ENCODE results near the gene NPR2.

Gene NPR2

GRCh38 chr9:35834260-35835215, 43.1 kb downstream of the NPR2 start:
- no peak for DNase-seq

DNA sequence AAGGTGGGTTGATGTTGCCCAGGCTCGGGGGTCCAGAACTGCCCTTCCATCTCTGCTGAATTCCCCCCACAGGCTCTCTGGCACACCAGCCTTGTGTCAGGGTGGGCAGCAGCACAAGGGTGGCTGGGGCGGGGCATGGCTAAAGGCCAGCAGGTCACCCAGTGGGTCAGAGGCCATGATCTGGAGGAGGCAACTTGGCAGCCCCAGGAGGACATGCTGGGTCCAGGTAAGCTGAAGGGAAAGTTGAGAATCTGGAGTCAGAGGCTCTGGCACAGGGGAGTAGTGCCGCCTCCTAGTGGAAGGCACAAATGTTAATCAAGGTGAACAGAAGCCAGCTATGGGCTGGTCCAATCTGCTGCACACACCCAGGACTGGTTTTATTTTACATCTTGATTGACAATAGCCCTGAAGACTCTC, 43.8 kb downstream of the NPR2 start:
- DNase-seq: no peak

GRCh38 chr9:35835766-35836165, 44.4 kb downstream of the NPR2 start:
- DNase-seq: no peak

- no peak for DNase-seq
Observed at GRCh38 chr9:35836595-35836994, 45.2 kb downstream of the NPR2 start.

GRCh38 chr9:35839926-35840325, 48.5 kb downstream of the NPR2 start:
- DNase-seq: no peak

DNA sequence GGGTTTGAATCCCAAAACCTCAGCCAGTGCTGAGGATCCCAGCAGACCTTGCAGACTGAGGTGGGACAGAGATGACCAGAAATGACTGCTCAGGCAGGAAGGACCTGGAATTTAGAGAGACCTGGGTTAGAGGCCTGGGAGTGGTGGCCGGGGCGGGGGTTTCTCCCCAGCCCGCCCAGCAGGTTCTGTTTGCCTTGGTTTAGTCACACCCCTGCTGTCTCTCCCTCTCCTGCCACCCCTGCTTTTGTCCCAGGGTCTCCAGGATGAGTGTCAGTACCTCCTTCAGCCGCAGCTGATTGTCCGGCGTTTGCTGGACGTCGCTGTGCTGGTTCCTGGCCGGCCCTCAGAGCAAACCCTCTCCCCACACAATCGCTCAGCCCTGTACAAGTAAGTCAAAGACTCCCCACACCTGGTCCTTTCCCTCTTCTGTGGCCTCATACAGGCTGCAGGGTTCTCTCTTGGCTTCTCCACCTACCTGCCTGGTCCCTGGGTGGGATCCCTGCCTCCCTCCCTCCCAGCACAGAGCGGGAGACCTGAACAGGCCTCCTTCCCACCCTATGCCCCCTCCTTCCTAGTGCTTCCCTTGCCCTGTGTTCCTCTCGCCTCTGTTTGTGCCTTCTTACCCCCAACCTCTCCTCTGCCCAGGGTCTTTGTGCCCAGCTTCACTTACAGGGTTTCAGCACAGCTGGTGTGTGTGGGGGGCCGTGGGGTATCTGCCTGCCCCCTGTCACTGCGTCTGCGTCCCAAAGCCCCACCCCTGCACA, 49.7 kb downstream of the NPR2 start:
- DNase-seq: no peak

DNA sequence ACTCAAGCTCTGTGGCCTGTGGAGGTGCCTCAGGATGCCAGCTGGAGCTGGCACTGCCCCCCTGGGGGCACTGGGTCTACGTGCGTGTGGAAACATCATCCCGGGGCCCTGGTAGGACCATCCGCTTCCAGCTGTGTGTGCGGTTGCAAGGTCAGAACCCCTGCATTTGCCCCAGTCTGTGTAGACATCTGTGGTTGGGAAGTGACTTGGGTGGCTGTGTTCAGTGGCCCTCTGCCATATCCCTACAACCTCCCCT, 50.2 kb downstream of the NPR2 start:
- no peak for DNase-seq

GRCh38 chr9:35842020-35842745, 50.8 kb downstream of the NPR2 start:
- DNase-seq: no peak

GRCh38 chr9:35842795-35843194, 51.4 kb downstream of the NPR2 start:
- DNase-seq: no peak

DNA sequence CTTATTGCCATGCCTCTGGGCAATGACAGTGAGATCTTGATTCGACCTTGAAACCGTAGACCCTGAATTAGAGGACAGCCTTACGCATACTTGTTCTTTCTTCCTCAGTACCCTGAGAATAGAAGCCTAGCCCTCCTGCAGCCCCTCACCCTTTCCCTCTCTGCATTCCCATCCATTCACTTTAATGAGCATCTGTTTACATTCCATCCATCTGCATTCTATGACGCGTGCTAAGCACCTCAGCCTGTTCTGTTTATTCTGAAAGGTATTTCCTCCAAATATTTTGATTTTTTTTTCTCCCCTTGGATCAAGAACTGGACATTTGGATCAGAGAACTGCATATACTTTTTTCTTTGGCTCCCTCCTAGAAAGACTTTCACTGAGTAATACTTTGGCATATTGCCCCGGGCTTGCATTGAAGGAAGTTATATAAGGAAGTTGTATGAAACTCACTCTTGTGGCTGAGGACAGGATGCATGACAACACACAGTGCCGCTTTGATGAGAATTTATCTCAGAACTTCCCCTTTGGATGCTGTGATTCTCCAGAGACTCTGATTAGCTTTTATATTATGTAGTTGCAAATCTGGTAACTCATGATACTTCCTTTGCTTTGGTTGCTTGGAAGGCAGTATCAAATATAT, 53.4 kb downstream of the NPR2 start:
- DNase-seq: no peak

- DNase-seq: no peak
Observed at GRCh38 chr9:35845824-35846771, 54.7 kb downstream of the NPR2 start.

DNA sequence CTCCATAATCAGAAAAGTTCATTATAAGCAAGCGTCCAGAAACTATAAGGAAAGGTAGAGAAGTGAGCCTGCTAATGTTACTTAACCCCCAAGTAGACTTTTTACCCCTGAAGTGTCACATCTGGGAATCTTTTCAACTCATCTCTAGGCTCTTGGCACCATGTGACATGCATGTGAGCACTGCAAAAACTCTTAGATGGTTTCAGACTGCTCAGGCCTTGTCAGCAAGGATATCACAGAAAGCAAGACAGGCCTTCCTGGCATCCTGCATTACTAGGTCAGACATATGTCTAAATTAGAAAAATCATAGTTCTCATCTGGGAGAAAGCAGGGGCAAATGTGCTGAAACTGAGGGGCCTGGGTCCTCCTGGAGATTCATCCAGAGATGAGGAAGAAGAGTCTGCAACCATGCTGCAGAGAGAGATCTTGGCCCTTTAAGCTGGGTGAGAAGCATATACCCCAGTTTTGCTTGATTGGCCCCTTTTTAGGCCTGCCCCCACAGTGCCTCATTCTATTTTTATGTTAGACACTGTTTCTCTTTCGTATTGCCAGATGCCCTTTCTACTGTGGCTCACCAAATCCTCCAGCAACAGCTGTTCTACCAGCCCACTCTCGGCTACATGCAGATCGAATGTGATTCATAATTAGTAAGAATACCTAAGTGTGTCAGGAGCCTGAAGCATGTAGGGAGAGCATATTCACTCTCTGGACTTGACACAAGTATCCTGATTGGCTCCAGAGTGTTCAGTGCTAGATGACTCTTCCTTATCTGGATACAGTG, 56.6 kb downstream of the NPR2 start:
- no peak for DNase-seq

DNA sequence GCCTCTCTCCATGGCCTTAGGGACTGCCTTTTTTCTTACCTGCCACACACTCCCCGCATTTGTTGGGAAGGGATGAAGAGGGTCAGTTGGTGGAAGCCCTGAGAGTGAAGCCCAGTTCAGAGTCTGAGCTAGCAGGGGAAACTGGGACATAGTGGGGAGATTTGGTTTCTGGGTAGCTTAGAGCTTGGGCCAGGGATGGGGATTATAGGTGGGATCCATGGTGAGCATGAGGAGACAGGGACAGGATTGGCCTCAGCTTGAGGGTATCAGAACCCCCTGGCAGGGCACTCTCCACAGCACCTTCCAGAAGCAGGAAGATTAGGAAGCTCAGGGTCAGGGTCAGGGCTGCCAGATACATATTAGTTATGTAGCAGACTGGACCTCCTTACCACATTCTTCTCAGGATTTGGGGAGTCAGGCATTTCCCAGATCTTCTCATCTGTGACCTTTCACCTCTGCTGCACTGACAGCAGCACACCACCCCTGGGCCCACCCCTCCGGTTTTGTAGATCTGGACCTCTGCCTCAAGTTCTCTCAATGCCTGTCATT, 61.0 kb downstream of the NPR2 start:
- DNase-seq: no peak

DNA sequence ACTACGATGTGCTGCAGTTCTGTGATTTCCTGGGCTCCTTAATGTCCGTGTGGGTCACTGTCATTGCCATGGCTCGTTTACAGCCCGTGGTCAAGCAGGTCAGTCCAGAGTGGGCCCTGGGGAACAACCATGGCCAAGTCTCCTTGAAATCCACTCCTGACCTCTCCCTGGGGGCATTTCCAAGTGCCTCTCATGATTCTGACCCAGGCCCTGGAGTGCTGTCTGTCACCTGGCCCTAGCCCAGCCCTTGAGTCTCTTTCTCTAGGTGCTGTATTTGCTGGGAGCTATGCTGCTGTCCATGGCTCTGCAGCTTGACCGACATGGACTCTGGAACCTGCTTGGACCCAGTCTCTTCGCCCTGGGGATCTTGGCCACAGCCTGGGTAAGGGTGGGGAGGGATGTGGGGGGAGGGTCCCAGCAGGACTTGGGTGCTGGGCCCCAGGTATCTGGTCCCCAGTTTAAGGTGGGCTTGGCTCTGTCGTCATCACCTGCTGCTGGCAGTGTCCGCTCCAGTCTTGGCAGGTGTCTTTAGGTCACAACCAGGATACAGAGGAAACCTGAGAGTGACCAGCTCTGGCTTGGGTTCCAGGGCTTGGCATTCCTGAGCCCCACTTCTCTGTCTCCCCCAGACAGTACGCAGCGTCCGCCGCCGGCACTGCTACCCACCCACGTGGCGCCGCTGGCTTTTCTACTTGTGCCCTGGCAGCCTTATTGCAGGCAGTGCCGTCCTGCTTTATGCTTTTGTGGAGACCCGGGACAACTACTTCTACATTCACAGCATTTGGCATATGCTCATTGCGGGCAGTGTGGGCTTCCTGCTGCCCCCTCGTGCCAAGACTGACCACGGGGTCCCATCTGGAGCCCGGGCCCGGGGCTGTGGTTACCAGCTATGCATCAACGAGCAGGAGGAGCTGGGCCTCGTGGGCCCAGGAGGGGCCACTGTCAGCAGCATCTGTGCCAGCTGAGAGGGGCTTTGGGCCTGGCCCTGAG, 61.8 kb downstream of the NPR2 start:
- DNase-seq: no peak

- DNase-seq: no peak
Observed at GRCh38 chr9:35854091-35854762, 62.8 kb downstream of the NPR2 start.

- DNase-seq: no peak
Observed at GRCh38 chr9:35856206-35856605, 64.8 kb downstream of the NPR2 start.

DNA sequence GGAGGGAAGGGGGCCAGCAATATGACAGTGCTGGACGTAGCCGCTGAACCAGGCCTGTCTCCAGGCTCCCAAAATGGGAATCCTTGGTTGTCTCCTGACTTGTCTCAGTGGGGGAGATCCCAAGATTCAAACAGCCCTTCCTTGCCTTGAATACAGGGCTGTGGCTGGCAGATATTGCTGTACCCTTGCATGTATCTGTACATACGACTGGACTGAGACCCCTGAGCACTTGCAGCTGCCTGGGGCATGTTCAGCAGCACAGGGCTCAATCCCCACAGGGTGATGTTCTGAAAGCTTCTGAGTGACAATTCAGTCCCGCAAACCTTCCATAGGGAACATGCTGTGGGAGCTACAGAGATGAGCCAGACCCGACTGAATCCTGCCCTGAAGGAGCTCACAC, 65.5 kb downstream of the NPR2 start:
- no peak for DNase-seq

DNA sequence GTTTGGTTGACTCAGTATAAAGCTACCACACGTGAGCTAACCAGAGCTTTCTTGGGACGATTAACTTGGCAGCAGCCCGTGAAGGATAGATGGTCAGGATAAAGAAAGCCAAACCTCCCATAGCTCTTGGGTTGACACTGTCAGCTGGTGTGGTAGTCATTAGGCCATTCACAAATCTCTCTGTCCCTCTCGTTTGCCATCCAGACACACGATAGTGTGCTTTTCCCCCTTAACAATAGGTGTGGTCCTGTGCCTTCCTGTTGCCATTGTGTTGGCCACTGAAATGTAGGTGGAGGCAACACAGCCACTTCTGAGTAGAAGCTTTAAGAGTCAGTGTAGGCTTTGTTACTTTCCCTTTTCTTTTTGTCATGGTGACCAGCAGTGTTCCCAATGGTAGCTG, 67.1 kb downstream of the NPR2 start:
- DNase-seq: no peak

Measured in stimulated activated CD4-positive, alpha-beta T cell treated with anti-CD3 and anti-CD28 coated beads, Interleukin-12 subunit alpha, Interleukin-12 subunit beta, amount 100 ng/mL, for 4 hours (primary cell).